Fibroblast of lung (primary cell): ENCODE data around the gene IRAK1.

Source experiments
- EZH2 ChIP-seq: IDR thresholded peaks from 2 replicates; pipeline ENCODE4 v1.5.1; 2012; ENCODE audit warnings: low read length, control low read depth, mild to moderate bottlenecking; ENCODE audit errors: missing control alignments
- TF ChIP-seq, protein P1 (sequence below), 2 donors: IDR thresholded peaks in 1 of 2; conservative IDR thresholded peaks in 1 of 2; 1 replicate in 1 of 2; 2 replicates in 1 of 2; pipeline ENCODE4 v1.5.1; 2011 to 2012; ENCODE audit warnings: low read length in 2 of 2, control low read depth in 1 of 2, inconsistent platforms in 1 of 2, low read depth in 1 of 2, mild to moderate bottlenecking in 1 of 2

DNA sequence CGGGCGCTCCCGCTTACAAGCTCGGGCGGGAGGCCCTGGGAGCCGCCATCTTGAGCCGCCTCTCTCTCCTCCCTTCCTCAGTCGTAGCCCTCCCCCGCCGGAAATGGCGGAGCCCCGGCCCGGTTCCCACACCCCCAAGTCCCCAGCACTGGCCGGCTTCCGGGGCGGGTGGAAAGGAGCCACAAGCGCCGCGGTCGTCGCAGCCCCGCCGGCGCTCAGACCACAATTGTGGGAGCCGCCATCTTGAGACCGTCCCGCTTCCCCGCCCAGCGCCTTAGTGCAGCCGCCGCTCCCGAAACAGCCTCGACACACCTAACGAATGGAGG, 48.6 kb downstream of the IRAK1 start:
- TF ChIP-seq, protein P1, sequence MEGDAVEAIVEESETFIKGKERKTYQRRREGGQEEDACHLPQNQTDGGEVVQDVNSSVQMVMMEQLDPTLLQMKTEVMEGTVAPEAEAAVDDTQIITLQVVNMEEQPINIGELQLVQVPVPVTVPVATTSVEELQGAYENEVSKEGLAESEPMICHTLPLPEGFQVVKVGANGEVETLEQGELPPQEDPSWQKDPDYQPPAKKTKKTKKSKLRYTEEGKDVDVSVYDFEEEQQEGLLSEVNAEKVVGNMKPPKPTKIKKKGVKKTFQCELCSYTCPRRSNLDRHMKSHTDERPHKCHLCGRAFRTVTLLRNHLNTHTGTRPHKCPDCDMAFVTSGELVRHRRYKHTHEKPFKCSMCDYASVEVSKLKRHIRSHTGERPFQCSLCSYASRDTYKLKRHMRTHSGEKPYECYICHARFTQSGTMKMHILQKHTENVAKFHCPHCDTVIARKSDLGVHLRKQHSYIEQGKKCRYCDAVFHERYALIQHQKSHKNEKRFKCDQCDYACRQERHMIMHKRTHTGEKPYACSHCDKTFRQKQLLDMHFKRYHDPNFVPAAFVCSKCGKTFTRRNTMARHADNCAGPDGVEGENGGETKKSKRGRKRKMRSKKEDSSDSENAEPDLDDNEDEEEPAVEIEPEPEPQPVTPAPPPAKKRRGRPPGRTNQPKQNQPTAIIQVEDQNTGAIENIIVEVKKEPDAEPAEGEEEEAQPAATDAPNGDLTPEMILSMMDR (conservative IDR thresholded peaks at IDR 0.05 in 1 of 2, IDR thresholded peaks at IDR 0.05 in 1 of 2; ENCODE audit: low read depth in 1 of 2, low read length in 2 of 2), result no peak
- no peak for TF ChIP-seq EZH2
